Ishikawa (cell line): Measurements from ENCODE around the gene TBC1D1.

Source experiments
- CEBPB ChIP-seq: IDR thresholded peaks from 2 replicates; pipeline ENCODE4 v1.6.1; 2012
- CREB1 ChIP-seq: IDR thresholded peaks from 2 replicates; pipeline ENCODE4 v1.6.1; 2012; ENCODE audit warnings: low read depth
- EGR1 ChIP-seq: IDR thresholded peaks from 2 replicates; pipeline ENCODE4 v1.6.1; 2012
- EP300 ChIP-seq: IDR thresholded peaks from 2 replicates; pipeline ENCODE4 v1.6.1; 2012; ENCODE audit warnings: borderline replicate concordance
- FOXM1 ChIP-seq: IDR thresholded peaks from 2 replicates; pipeline ENCODE4 v1.6.1; 2012; ENCODE audit warnings: low read depth, borderline replicate concordance
- NFIC ChIP-seq: IDR thresholded peaks from 2 replicates; pipeline ENCODE4 v1.6.1; 2012
- RAD21 ChIP-seq: IDR thresholded peaks from 2 replicates; pipeline ENCODE4 v1.6.1; 2012; ENCODE audit warnings: low read depth
- TAF1 ChIP-seq: IDR thresholded peaks from 2 replicates; pipeline ENCODE4 v1.6.1; 2012; ENCODE audit warnings: low read depth, mild to moderate bottlenecking
- TCF12 ChIP-seq: IDR thresholded peaks from 2 replicates; pipeline ENCODE4 v1.6.1; 2012; ENCODE audit warnings: low read depth
- TEAD4 ChIP-seq: IDR thresholded peaks from 2 replicates; pipeline ENCODE4 v1.6.1; 2012
- YY1 ChIP-seq: IDR thresholded peaks from 2 replicates; pipeline ENCODE4 v1.6.1; 2012; ENCODE audit warnings: low read depth
- ZBTB7A ChIP-seq: IDR thresholded peaks from 2 replicates; pipeline ENCODE4 v1.6.1; 2012; ENCODE audit warnings: low read depth
- TF ChIP-seq, protein P1 (sequence below): IDR thresholded peaks from 2 replicates; pipeline ENCODE4 v1.6.1; 2012
- TF ChIP-seq, protein P2 (sequence below): IDR thresholded peaks from 2 replicates; pipeline ENCODE4 v1.6.1; 2012
- TF ChIP-seq, protein P3 (sequence below): IDR thresholded peaks from 2 replicates; pipeline ENCODE4 v1.6.1; 2012; ENCODE audit warnings: low read depth, mild to moderate bottlenecking

The TBC1D1 gene

DNA sequence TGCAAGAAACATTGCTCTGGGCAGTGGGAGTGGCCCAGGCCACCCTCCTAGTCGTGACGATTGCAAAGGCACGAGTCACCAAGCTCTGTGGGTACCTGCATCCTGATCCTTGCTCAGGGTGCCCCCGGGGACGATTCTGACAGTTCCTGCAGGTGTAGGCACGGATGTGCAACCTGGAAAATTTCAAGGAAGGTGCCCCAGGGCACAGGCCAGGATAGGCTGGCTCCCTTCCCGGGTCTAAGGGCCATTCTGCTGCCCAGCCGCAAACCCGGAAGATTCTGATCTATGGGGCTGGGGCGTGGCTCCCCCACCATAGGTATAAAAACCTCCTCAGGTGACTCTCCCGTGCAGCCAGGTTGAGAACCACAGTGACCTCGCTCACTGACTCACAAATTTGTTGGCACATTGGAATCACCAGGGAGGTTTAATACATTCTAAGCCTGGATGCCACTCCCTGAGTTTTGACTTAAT lies 297.8 kb downstream of the TBC1D1 start:
- TF ChIP-seq, protein P1, sequence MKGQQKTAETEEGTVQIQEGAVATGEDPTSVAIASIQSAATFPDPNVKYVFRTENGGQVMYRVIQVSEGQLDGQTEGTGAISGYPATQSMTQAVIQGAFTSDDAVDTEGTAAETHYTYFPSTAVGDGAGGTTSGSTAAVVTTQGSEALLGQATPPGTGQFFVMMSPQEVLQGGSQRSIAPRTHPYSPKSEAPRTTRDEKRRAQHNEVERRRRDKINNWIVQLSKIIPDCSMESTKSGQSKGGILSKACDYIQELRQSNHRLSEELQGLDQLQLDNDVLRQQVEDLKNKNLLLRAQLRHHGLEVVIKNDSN: no peak
- no peak for TF ChIP-seq EGR1
- TF ChIP-seq NFIC: no peak
- no peak for TF ChIP-seq TCF12
- TF ChIP-seq YY1: no peak
- TF ChIP-seq, protein P2, sequence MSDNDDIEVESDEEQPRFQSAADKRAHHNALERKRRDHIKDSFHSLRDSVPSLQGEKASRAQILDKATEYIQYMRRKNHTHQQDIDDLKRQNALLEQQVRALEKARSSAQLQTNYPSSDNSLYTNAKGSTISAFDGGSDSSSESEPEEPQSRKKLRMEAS: no peak
- TF ChIP-seq CREB1: no peak
- TF ChIP-seq CEBPB: no peak
- TF ChIP-seq TAF1: no peak
- TF ChIP-seq TEAD4: no peak
- TF ChIP-seq, protein P3, sequence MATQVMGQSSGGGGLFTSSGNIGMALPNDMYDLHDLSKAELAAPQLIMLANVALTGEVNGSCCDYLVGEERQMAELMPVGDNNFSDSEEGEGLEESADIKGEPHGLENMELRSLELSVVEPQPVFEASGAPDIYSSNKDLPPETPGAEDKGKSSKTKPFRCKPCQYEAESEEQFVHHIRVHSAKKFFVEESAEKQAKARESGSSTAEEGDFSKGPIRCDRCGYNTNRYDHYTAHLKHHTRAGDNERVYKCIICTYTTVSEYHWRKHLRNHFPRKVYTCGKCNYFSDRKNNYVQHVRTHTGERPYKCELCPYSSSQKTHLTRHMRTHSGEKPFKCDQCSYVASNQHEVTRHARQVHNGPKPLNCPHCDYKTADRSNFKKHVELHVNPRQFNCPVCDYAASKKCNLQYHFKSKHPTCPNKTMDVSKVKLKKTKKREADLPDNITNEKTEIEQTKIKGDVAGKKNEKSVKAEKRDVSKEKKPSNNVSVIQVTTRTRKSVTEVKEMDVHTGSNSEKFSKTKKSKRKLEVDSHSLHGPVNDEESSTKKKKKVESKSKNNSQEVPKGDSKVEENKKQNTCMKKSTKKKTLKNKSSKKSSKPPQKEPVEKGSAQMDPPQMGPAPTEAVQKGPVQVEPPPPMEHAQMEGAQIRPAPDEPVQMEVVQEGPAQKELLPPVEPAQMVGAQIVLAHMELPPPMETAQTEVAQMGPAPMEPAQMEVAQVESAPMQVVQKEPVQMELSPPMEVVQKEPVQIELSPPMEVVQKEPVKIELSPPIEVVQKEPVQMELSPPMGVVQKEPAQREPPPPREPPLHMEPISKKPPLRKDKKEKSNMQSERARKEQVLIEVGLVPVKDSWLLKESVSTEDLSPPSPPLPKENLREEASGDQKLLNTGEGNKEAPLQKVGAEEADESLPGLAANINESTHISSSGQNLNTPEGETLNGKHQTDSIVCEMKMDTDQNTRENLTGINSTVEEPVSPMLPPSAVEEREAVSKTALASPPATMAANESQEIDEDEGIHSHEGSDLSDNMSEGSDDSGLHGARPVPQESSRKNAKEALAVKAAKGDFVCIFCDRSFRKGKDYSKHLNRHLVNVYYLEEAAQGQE: no peak
- TF ChIP-seq RAD21: no peak
- TF ChIP-seq ZBTB7A: no peak
- TF ChIP-seq EP300: no peak
- no peak for TF ChIP-seq FOXM1
